ENCODE data around the gene LRP1-AS.

Gene LRP1-AS

GRCh38 chr12:57096099-57096572 is 51.3 kb downstream of the LRP1-AS start:
- Histone ChIP-seq H3K79me2 (ENCODE audit: insufficient read depth, low read length) (no peaks in the 10 kb centered on the region), H3K4me1 (ENCODE audit: insufficient read depth, low read length) (no peaks in the 10 kb centered on the region), H3K4me2 (ENCODE audit: insufficient read depth, low read length) (no peak overlapping the region), H3K36me3 (ENCODE audit: insufficient read depth, low read length) (peaks cover 73% of the 10 kb centered on the region), H3K27me3 (ENCODE audit: insufficient read depth, low read length, poor library complexity) (no peaks in the 10 kb centered on the region), H3K9me3 (ENCODE audit: insufficient read depth, low read length, severe bottlenecking) (no peaks in the 10 kb centered on the region), H2AFZ (ENCODE audit: low read depth, low read length) (no peak overlapping the region), H3K4me3 (ENCODE audit: low read depth in 1 of 2, low read length in 2 of 2) (no peak overlapping the region), H4K20me1 (ENCODE audit: insufficient read depth, low read length) (peaks cover 16% of the 10 kb centered on the region), H3K27ac (ENCODE audit: low read length) (no peak overlapping the region), H3K9ac (ENCODE audit: low read depth, low read length) (no peak overlapping the region)
- DNase-seq, result no peak
- TF ChIP-seq CTCF (IDR thresholded peaks at IDR 0.05; ENCODE audit: borderline replicate concordance, extremely low read depth, low read length, poor library complexity, severe bottlenecking) (no peak), EZH2 (IDR thresholded peaks at IDR 0.05; ENCODE audit: borderline replicate concordance, low read depth, low read length, severe bottlenecking) (no peak)
- ATAC-seq (ENCODE audit: insufficient read depth, low read depth), result no peak

GRCh38 chr12:57095440-57095839 is 52.0 kb downstream of the LRP1-AS start:
- H3K4me1 ChIP-seq (ENCODE audit: insufficient read depth, low read length), result peaks cover 3% of the 10 kb centered on the region; the same call in 1 of the 2 replicates
- TF ChIP-seq EZH2 (IDR thresholded peaks at IDR 0.05; ENCODE audit: borderline replicate concordance, low read depth, low read length, severe bottlenecking) (no peak), CTCF (IDR thresholded peaks at IDR 0.05; ENCODE audit: borderline replicate concordance, extremely low read depth, low read length, poor library complexity, severe bottlenecking) (no peak)
- H4K20me1 ChIP-seq (ENCODE audit: insufficient read depth, low read length), result peaks cover 16% of the 10 kb centered on the region

More at GRCh38 chr12:57095440-57095839, 52.0 kb downstream of the LRP1-AS start:
- Histone ChIP-seq H3K27ac (ENCODE audit: low read length) (no peak overlapping the region), H3K27me3 (ENCODE audit: insufficient read depth, low read length, poor library complexity) (no peaks in the 10 kb centered on the region), H2AFZ (ENCODE audit: low read depth, low read length) (no peak overlapping the region), H3K9ac (ENCODE audit: low read depth, low read length) (no peak overlapping the region), H3K9me3 (ENCODE audit: insufficient read depth, low read length, severe bottlenecking) (no peaks in the 10 kb centered on the region), H3K36me3 (ENCODE audit: insufficient read depth, low read length) (peaks cover 77% of the 10 kb centered on the region), H3K4me2 (ENCODE audit: insufficient read depth, low read length) (no peak overlapping the region), H3K4me3 (ENCODE audit: low read depth in 1 of 2, low read length in 2 of 2) (no peak overlapping the region), H3K79me2 (ENCODE audit: insufficient read depth, low read length) (no peaks in the 10 kb centered on the region)
- DNase-seq, result no peak
- ATAC-seq (ENCODE audit: insufficient read depth, low read depth), result no peak

Measured in DND-41 (cell line).